Measurements from ENCODE around the gene TNXB. TPM values are rescaled to one million over a fixed set of nuclear protein-coding genes. Genes with fewer than 3 reads are reported as not detected.

The TNXB gene
- total RNA-seq, 2 donors from 2014 or later, result 10.1 to 30.4 TPM

- Mint-ChIP-seq H3K27ac (no peak overlapping the region), H3K36me3 (no peaks in the 10 kb centered on the region), H3K9me3 (no peaks in the 10 kb centered on the region)
- no peak for DNase-seq (ENCODE audit: low spot score in 2 of 2)
- peak in 1 of 2 donors; percentile 26 for ATAC-seq
Observed at GRCh38 chr6:32097364-32097763, 11.8 kb downstream of the TNXB start.

GRCh38 chr6:32096394-32097258, 12.5 kb downstream of the TNXB start:
- no peak overlapping the region for H3K27ac Mint-ChIP-seq
- no peak for DNase-seq (ENCODE audit: low spot score in 2 of 2)
- ATAC-seq, result peak; percentile 22 to 32
- no peaks in the 10 kb centered on the region for H3K9me3 Mint-ChIP-seq
- H3K36me3 Mint-ChIP-seq, result no peaks in the 10 kb centered on the region

GRCh38 chr6:32096087-32096393, 13.1 kb downstream of the TNXB start:
- peak; percentile 9 to 26 for ATAC-seq

GRCh38 chr6:32095338-32096086, 13.6 kb downstream of the TNXB start:
- ATAC-seq, result peak; percentile 15 to 26

More at GRCh38 chr6:32096087-32096393, 13.1 kb downstream of the TNXB start:
- Mint-ChIP-seq H3K9me3 (no peaks in the 10 kb centered on the region), H3K27ac (no peak overlapping the region), H3K36me3 (no peaks in the 10 kb centered on the region)
- no peak for DNase-seq (ENCODE audit: low spot score in 2 of 2)

GRCh38 chr6:32092760-32093497, 16.2 kb downstream of the TNXB start:
- ATAC-seq (no peak), DNase-seq (ENCODE audit: low spot score in 2 of 2) (no peak)
- Mint-ChIP-seq H3K27ac (no peak overlapping the region), H3K9me3 (no peaks in the 10 kb centered on the region), H3K36me3 (no peaks in the 10 kb centered on the region)

More at GRCh38 chr6:32095338-32096086, 13.6 kb downstream of the TNXB start:
- Mint-ChIP-seq H3K36me3 (no peaks in the 10 kb centered on the region), H3K27ac (no peak overlapping the region), H3K9me3 (no peaks in the 10 kb centered on the region)
- no peak for DNase-seq (ENCODE audit: low spot score in 2 of 2)

GRCh38 chr6:32089082-32089828, 19.9 kb downstream of the TNXB start:
- H3K27ac Mint-ChIP-seq, result no peak overlapping the region
- no peaks in the 10 kb centered on the region for H3K36me3 Mint-ChIP-seq
- no peaks in the 10 kb centered on the region for H3K9me3 Mint-ChIP-seq
- no peak for ATAC-seq
- no peak for DNase-seq (ENCODE audit: low spot score in 2 of 2)

- no peak for ATAC-seq
- H3K36me3 Mint-ChIP-seq, result no peaks in the 10 kb centered on the region
- no peaks in the 10 kb centered on the region for H3K9me3 Mint-ChIP-seq
- H3K27ac Mint-ChIP-seq, result no peak overlapping the region
- no peak for DNase-seq (ENCODE audit: low spot score in 2 of 2)
Observed at GRCh38 chr6:32088487-32089049, 20.6 kb downstream of the TNXB start.

GRCh38 chr6:32087574-32088486, 21.3 kb downstream of the TNXB start:
- DNase-seq (ENCODE audit: low spot score in 2 of 2) (peak in 1 of 2 donors; percentile 83), ATAC-seq (peak; percentile 66 to 88)
- H3K36me3 Mint-ChIP-seq, result no peaks in the 10 kb centered on the region
- no peaks in the 10 kb centered on the region for H3K9me3 Mint-ChIP-seq
- no peak overlapping the region for H3K27ac Mint-ChIP-seq

GRCh38 chr6:32086661-32087573, 22.2 kb downstream of the TNXB start:
- DNase-seq (ENCODE audit: low spot score in 2 of 2) (peak; percentile 33 to 79), ATAC-seq (peak; percentile 43 to 82)
- H3K27ac Mint-ChIP-seq, result peak overlapping the region in 1 of 2 donors; percentile 28
- no peaks in the 10 kb centered on the region for H3K9me3 Mint-ChIP-seq
- H3K36me3 Mint-ChIP-seq, result no peaks in the 10 kb centered on the region

GRCh38 chr6:32085759-32086459, 23.2 kb downstream of the TNXB start:
- Mint-ChIP-seq H3K27ac (no peak overlapping the region), H3K36me3 (no peaks in the 10 kb centered on the region), H3K9me3 (no peaks in the 10 kb centered on the region)
- DNase-seq (ENCODE audit: low spot score in 2 of 2) (no peak), ATAC-seq (no peak)

- no peak overlapping the region for H3K27ac Mint-ChIP-seq
- no peaks in the 10 kb centered on the region for H3K9me3 Mint-ChIP-seq
- no peak for ATAC-seq
- no peaks in the 10 kb centered on the region for H3K36me3 Mint-ChIP-seq
- no peak for DNase-seq (ENCODE audit: low spot score in 2 of 2)
Observed at GRCh38 chr6:32084780-32085179, 24.4 kb downstream of the TNXB start.

GRCh38 chr6:32083812-32084768, 25.0 kb downstream of the TNXB start:
- no peaks in the 10 kb centered on the region for H3K9me3 Mint-ChIP-seq
- ATAC-seq, result no peak
- no peak overlapping the region for H3K27ac Mint-ChIP-seq
- no peaks in the 10 kb centered on the region for H3K36me3 Mint-ChIP-seq
- DNase-seq (ENCODE audit: low spot score in 2 of 2), result no peak

GRCh38 chr6:32082935-32083334, 26.2 kb downstream of the TNXB start:
- Mint-ChIP-seq H3K36me3 (no peaks in the 10 kb centered on the region), H3K9me3 (no peaks in the 10 kb centered on the region), H3K27ac (no peak overlapping the region)
- DNase-seq (ENCODE audit: low spot score in 2 of 2), result no peak
- no peak for ATAC-seq
